ENCODE data around the gene RNF224. TPM values are rescaled to one million over a fixed set of nuclear protein-coding genes. Genes with fewer than 3 reads are reported as not detected.
A peak's percentile ranks its signal among the peaks of the same experiment; 100 is the strongest.

Gene RNF224
- total and polyA plus RNA-seq, 2 of the 13 experiments (the other 11 are each of a cell fraction or from before 2014, with no cell fraction given), result 0.09 TPM; not detected in 1

GRCh38 chr9:137218212-137218753 lies 9.0 kb upstream of the RNF224 start (continued):
- TF ChIP-seq RELA (CRISPR knock-in tag; IDR thresholded peaks at IDR 0.05) (no peak), YEATS4 (CRISPR knock-in tag; IDR thresholded peaks at IDR 0.05; ENCODE audit: borderline replicate concordance) (0 out of 2 replicates have a peak, but pooled peaks have one; percentile 17), FOXO1 (CRISPR knock-in tag; IDR thresholded peaks at IDR 0.05) (no peak), ZBTB38 (CRISPR knock-in tag; IDR thresholded peaks at IDR 0.05) (peak; percentile 24; the same call in 1 of the 2 replicates), ZBTB3 (CRISPR knock-in tag; IDR thresholded peaks at IDR 0.05; ENCODE audit: borderline replicate concordance, low read depth) (0 out of 2 replicates have a peak, but pooled peaks have one; percentile 38), ZBTB20 (CRISPR knock-in tag; IDR thresholded peaks at IDR 0.05; ENCODE audit: borderline replicate concordance, low read depth) (no peak), HOMEZ (CRISPR knock-in tag; IDR thresholded peaks at IDR 0.05; ENCODE audit: low read depth) (no peak), ZC3H13 (CRISPR knock-in tag; IDR thresholded peaks at IDR 0.05) (peak; percentile 13; the same call in 1 of the 2 replicates), ZNF678 (CRISPR knock-in tag; IDR thresholded peaks at IDR 0.05) (no peak; the same call in 1 of the 2 replicates), PHF5A (CRISPR knock-in tag; IDR thresholded peaks at IDR 0.05; ENCODE audit: low read depth, unreplicated experiment) (no peak), MED1 (CRISPR knock-in tag; IDR thresholded peaks at IDR 0.05) (no peak), AGO1 (IDR thresholded peaks at IDR 0.05; ENCODE audit: low read depth, low read length, poor library complexity, severe bottlenecking) (peak; percentile 44), NR2F6 (IDR thresholded peaks at IDR 0.05) (no peak), NR2F6 (CRISPR knock-in tag; IDR thresholded peaks at IDR 0.05) (no peak), ZBTB33 (CRISPR knock-in tag; IDR thresholded peaks at IDR 0.05) (no peak), ETS1 (CRISPR knock-in tag; IDR thresholded peaks at IDR 0.05) (no peak), TBX2 (CRISPR knock-in tag; IDR thresholded peaks at IDR 0.05; ENCODE audit: borderline replicate concordance) (0 out of 2 replicates have a peak, but pooled peaks have one; percentile 20), ELF3 (CRISPR knock-in tag; IDR thresholded peaks at IDR 0.05) (no peak), HNRNPUL1 (IDR thresholded peaks at IDR 0.05; ENCODE audit: low read depth, low read length) (no peak), EP300 (IDR thresholded peaks at IDR 0.05; ENCODE audit: low read depth in 2 of 2, low read length in 2 of 2) (no peak), EP300 (CRISPR knock-in tag; IDR thresholded peaks at IDR 0.05; ENCODE audit: borderline replicate concordance) (no peak), CHCHD3 (CRISPR knock-in tag; IDR thresholded peaks at IDR 0.05) (no peak), ZNF670 (CRISPR knock-in tag; IDR thresholded peaks at IDR 0.05; ENCODE audit: borderline replicate concordance) (no peak), SPEN (CRISPR knock-in tag; IDR thresholded peaks at IDR 0.05; ENCODE audit: low read depth) (0 out of 2 replicates have a peak, but pooled peaks have one; percentile 10), TBL1XR1 (IDR thresholded peaks at IDR 0.05; ENCODE audit: borderline replicate concordance, low read length, partially characterized antibody) (no peak)
